Stimulated activated CD4-positive, alpha-beta T cell treated with anti-CD3 and anti-CD28 coated beads, TNF-alpha, amount 100 ng/mL, for 4 hours (primary cell): ENCODE measurements around the gene ARHGEF2.
"Not testable (repeated sequence)": the region's sequence is repeated elsewhere in the genome, so short reads cannot be mapped to it uniquely, and the experiment has no call there.

Experiments used
- DNase-seq, 3 experiments: peaks; one replicate each; pipeline ENCODE4 v3.0.0-alpha.2; 2020; ENCODE audit warnings: low read depth in 3 of 3

ARHGEF2 gene

GRCh38 chr1:155990005-155990739, 11.8 kb upstream of the ARHGEF2 start:
- DNase-seq = no peak

- peak; percentile 53 to 65 (median 64) for DNase-seq
Measured at GRCh38 chr1:155989242-155990004, 11.1 kb upstream of the ARHGEF2 start.

- DNase-seq = not testable (repeated sequence)
Measured at GRCh38 chr1:155984903-155985645, 6.7 kb upstream of the ARHGEF2 start.

GRCh38 chr1:155984341-155984740, 6.0 kb upstream of the ARHGEF2 start:
- DNase-seq = no peak

- no peak for DNase-seq
Measured at GRCh38 chr1:155983191-155984024, 5.1 kb upstream of the ARHGEF2 start.

GRCh38 chr1:155982106-155982505, 3.8 kb upstream of the ARHGEF2 start:
- DNase-seq = no peak

- no peak for DNase-seq
Measured at GRCh38 chr1:155981266-155982088, 3.1 kb upstream of the ARHGEF2 start.

- no peak for DNase-seq
Measured at GRCh38 chr1:155979597-155980343, 1.4 kb upstream of the ARHGEF2 start.

- DNase-seq = no peak
Measured at GRCh38 chr1:155978973-155979429, 654 bp upstream of the ARHGEF2 start.

GRCh38 chr1:155977690-155978324, 540 bp downstream of the ARHGEF2 start:
- peak; percentile 46 to 70 (median 64) for DNase-seq

GRCh38 chr1:155976913-155977689, 1.2 kb downstream of the ARHGEF2 start:
- no peak for DNase-seq

- peak in 2 of 3 experiments; percentile 41 to 52 for DNase-seq
Measured at GRCh38 chr1:155976062-155976912, 2.1 kb downstream of the ARHGEF2 start.

- no peak for DNase-seq
Measured at GRCh38 chr1:155975375-155976061, 2.8 kb downstream of the ARHGEF2 start.

- DNase-seq = no peak
Measured at GRCh38 chr1:155974208-155975115, 3.9 kb downstream of the ARHGEF2 start.

GRCh38 chr1:155973723-155974122, 4.6 kb downstream of the ARHGEF2 start:
- no peak for DNase-seq
